H1 (cell line): Measurements from ENCODE around the gene CGREF1. TPM values are rescaled to one million over a fixed set of nuclear protein-coding genes. Genes with fewer than 3 reads are reported as not detected.

ENCODE experiments used
- ASH2L ChIP-seq: fragments of 200-600, 300-600 bp; sonication (generic); IDR thresholded peaks from one replicate; pipeline ENCODE4 v1.7.1; 2017; ENCODE audit warnings: low read length
- KDM4A ChIP-seq: IDR thresholded peaks from one replicate; pipeline ENCODE4 v1.7.1; 2012; ENCODE audit warnings: low read depth, mild to moderate bottlenecking, moderate library complexity, low read length, inconsistent platforms; ENCODE audit not compliant: severe bottlenecking
- NANOG ChIP-seq: IDR thresholded peaks from 2 replicates; pipeline ENCODE4 v1.6.1; 2011; ENCODE audit warnings: low read length, low read depth, mild to moderate bottlenecking, inconsistent platforms; ENCODE audit not compliant: insufficient read depth, poor library complexity, severe bottlenecking
- SIN3A ChIP-seq, 2 experiments: IDR thresholded peaks in 1 of 2; conservative IDR thresholded peaks in 1 of 2; 2 replicates each; pipeline ENCODE4 v1.6.1; 2011 to 2012; ENCODE audit warnings: low read length in 2 of 2, improper control_type of control experiment in 1 of 2, low read depth in 1 of 2, mild to moderate bottlenecking in 1 of 2
- SIRT6 ChIP-seq: IDR thresholded peaks from one replicate; pipeline ENCODE4 v1.7.1; 2012; ENCODE audit warnings: low read length, inconsistent platforms
- TAF7 ChIP-seq: optimal IDR thresholded peaks from 2 replicates; pipeline ENCODE3; 2011; ENCODE audit warnings: low read depth, mild to moderate bottlenecking, inconsistent platforms, low read length, moderate library complexity, borderline replicate concordance
- polyA plus RNA-seq, 7 experiments: library from polyadenylated mRNA; depleted of rRNA in 3 of 7; stranded (reverse) in 5 of 7; unstranded in 2 of 7; fragments of >200 nt in 5 of 7; fragments of 200-250 nt in 2 of 7; gene quantifications; 1 replicate in 5 of 7; 2 replicates in 1 of 7; 4 replicates in 1 of 7; pipeline versions ENCODE4 v1.2.1 to v1.2.3, GENCODE V29; 2011 to 2013; ENCODE audit warnings: missing spikeins in 2 of 7, mixed read lengths in 2 of 7
- total RNA-seq: library from RNA; stranded (reverse); fragmentation: NEBNext Ultra II Directional; extraction: Animal tissue kit (Norgen Biotek cat#: 25700); gene quantifications from 2 replicates; pipeline ENCODE4 v1.2.1, GENCODE V29; 2021
- TF ChIP-seq, protein P1 (sequence below): fragments of 300-600 bp; sonication (generic); IDR thresholded peaks from 2 replicates; pipeline ENCODE4 v1.7.1; 2012; ENCODE audit warnings: low read length, moderate library complexity, mild to moderate bottlenecking, inconsistent platforms; ENCODE audit not compliant: insufficient replicate concordance
- TF ChIP-seq, protein P2 (sequence below): IDR thresholded peaks from 2 replicates; pipeline ENCODE4 v1.6.1; 2012; ENCODE audit warnings: inconsistent platforms

CGREF1 gene
- total and polyA plus RNA-seq, 2 of the 8 experiments (the other 6 are each of a cell fraction or from before 2014, with no cell fraction given), result 2.5 to 3.4 TPM

DNA sequence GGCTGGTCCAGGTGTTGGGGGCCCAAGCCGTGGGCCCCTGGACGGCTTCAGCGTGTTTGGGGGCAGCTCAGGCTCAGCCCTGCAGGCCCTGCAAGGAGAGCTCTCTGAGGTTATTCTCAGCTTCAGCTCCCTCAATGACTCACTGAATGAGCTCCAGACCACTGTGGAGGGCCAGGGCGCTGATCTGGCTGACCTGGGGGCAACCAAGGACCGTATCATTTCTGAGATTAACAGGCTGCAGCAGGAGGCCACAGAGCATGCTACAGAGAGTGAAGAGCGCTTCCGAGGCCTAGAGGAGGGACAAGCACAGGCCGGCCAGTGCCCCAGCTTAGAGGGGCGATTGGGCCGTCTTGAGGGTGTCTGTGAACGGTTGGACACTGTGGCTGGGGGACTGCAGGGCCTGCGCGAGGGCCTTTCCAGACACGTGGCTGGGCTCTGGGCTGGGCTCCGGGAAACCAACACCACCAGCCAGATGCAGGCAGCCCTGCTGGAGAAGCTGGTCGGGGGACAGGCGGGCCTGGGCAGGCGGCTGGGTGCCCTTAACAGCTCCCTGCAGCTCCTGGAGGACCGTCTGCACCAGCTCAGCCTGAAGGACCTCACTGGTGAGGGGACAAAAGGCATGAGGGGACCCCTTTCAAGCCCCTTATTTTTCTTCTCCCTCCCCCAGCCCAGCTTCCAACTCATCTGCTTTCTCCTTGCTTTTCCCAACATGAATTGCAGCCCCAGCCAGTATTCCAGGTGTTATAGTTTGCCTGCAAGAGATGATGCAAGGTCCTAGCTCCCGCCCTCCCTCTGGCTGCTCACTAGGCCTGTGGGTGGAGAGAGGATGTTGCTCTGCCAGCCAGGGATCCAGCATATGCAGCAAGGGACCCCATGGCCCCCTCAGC is 35.3 kb downstream of the CGREF1 start (continued):
- TF ChIP-seq, protein P1, sequence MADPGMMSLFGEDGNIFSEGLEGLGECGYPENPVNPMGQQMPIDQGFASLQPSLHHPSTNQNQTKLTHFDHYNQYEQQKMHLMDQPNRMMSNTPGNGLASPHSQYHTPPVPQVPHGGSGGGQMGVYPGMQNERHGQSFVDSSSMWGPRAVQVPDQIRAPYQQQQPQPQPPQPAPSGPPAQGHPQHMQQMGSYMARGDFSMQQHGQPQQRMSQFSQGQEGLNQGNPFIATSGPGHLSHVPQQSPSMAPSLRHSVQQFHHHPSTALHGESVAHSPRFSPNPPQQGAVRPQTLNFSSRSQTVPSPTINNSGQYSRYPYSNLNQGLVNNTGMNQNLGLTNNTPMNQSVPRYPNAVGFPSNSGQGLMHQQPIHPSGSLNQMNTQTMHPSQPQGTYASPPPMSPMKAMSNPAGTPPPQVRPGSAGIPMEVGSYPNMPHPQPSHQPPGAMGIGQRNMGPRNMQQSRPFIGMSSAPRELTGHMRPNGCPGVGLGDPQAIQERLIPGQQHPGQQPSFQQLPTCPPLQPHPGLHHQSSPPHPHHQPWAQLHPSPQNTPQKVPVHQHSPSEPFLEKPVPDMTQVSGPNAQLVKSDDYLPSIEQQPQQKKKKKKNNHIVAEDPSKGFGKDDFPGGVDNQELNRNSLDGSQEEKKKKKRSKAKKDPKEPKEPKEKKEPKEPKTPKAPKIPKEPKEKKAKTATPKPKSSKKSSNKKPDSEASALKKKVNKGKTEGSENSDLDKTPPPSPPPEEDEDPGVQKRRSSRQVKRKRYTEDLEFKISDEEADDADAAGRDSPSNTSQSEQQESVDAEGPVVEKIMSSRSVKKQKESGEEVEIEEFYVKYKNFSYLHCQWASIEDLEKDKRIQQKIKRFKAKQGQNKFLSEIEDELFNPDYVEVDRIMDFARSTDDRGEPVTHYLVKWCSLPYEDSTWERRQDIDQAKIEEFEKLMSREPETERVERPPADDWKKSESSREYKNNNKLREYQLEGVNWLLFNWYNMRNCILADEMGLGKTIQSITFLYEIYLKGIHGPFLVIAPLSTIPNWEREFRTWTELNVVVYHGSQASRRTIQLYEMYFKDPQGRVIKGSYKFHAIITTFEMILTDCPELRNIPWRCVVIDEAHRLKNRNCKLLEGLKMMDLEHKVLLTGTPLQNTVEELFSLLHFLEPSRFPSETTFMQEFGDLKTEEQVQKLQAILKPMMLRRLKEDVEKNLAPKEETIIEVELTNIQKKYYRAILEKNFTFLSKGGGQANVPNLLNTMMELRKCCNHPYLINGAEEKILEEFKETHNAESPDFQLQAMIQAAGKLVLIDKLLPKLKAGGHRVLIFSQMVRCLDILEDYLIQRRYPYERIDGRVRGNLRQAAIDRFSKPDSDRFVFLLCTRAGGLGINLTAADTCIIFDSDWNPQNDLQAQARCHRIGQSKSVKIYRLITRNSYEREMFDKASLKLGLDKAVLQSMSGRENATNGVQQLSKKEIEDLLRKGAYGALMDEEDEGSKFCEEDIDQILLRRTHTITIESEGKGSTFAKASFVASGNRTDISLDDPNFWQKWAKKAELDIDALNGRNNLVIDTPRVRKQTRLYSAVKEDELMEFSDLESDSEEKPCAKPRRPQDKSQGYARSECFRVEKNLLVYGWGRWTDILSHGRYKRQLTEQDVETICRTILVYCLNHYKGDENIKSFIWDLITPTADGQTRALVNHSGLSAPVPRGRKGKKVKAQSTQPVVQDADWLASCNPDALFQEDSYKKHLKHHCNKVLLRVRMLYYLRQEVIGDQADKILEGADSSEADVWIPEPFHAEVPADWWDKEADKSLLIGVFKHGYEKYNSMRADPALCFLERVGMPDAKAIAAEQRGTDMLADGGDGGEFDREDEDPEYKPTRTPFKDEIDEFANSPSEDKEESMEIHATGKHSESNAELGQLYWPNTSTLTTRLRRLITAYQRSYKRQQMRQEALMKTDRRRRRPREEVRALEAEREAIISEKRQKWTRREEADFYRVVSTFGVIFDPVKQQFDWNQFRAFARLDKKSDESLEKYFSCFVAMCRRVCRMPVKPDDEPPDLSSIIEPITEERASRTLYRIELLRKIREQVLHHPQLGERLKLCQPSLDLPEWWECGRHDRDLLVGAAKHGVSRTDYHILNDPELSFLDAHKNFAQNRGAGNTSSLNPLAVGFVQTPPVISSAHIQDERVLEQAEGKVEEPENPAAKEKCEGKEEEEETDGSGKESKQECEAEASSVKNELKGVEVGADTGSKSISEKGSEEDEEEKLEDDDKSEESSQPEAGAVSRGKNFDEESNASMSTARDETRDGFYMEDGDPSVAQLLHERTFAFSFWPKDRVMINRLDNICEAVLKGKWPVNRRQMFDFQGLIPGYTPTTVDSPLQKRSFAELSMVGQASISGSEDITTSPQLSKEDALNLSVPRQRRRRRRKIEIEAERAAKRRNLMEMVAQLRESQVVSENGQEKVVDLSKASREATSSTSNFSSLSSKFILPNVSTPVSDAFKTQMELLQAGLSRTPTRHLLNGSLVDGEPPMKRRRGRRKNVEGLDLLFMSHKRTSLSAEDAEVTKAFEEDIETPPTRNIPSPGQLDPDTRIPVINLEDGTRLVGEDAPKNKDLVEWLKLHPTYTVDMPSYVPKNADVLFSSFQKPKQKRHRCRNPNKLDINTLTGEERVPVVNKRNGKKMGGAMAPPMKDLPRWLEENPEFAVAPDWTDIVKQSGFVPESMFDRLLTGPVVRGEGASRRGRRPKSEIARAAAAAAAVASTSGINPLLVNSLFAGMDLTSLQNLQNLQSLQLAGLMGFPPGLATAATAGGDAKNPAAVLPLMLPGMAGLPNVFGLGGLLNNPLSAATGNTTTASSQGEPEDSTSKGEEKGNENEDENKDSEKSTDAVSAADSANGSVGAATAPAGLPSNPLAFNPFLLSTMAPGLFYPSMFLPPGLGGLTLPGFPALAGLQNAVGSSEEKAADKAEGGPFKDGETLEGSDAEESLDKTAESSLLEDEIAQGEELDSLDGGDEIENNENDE, result no peak
- TF ChIP-seq NANOG (no peak), TAF7 (no peak), KDM4A (no peak), ASH2L (no peak), SIRT6 (no peak), SIN3A (conservative IDR thresholded peaks at IDR 0.05 in 1 of 2, IDR thresholded peaks at IDR 0.05 in 1 of 2; ENCODE audit: low read depth in 1 of 2, low read length in 2 of 2) (no peak)
- TF ChIP-seq, protein P2, sequence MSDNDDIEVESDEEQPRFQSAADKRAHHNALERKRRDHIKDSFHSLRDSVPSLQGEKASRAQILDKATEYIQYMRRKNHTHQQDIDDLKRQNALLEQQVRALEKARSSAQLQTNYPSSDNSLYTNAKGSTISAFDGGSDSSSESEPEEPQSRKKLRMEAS, result no peak
